Limb (tissue), 2 donors: ENCODE measurements around the gene PRG2.
"Not testable (repeated sequence)": the region's sequence is repeated elsewhere in the genome, so short reads cannot be mapped to it uniquely, and the experiment has no call there.

Source experiments
- DNase-seq, 2 donors: peaks; one replicate each; pipeline ENCODE4 v3.0.0-alpha.2; 2016; ENCODE audit errors: extremely low spot score in 2 of 2

PRG2 gene

DNA sequence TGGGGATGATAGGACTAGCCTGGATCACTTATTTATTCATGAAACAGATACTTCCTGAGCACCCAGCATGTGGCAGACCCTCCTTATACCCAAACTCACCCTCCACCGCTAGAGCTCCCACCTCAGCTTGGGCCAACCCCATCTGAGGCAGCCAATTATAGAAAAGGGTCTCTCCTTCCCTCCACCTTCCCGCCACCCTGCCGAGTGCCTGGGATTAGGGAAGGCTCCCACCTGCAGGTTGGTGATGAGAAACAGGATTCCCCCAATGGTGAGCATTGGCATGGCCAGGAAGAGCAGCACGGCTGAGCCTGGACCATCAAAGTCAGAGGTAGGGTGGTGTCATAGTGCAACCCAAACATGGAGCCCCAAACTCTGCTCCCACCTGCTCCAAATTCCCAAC is 30.6 kb upstream of the PRG2 start:
- DNase-seq = no peak

DNA sequence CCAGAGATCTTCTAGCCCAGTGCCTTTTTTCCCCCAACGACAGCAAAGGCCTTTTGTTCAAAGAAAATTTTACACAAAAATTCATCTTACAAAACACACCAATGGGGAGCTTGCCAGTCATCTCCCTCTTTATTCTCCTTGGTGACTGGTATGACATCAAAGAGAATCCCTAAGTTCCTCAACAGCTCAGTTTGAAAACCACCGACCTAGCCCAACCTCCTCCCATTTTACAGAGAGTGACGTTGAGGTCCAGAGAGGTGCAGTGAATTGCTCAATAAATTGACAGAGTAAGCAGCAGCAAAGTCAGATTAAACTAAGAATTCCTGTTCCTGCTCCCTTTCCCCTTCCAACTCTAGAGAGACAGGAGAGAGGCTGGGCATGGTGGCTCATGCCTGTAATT is 28.7 kb upstream of the PRG2 start:
- no peak for DNase-seq

DNA sequence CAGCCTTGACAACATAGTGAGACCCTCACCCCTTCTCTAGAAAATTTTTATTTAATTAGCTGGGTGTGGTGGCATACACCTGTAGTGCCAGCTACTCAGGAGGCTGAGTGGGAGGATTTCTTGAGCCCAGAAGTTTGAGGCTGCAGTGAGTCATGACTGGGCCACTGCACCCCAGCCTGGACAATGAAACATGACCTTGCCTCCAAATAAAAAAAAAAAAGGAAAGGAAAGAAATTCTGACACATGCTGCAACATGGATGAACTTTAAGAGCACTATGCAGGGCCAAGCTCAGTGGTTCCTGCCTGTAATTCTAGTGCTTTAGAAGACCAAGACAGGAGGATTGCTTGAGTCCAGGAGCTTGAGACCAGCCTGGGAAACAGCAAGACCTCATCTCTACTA is 27.7 kb upstream of the PRG2 start:
- DNase-seq = no peak

DNA sequence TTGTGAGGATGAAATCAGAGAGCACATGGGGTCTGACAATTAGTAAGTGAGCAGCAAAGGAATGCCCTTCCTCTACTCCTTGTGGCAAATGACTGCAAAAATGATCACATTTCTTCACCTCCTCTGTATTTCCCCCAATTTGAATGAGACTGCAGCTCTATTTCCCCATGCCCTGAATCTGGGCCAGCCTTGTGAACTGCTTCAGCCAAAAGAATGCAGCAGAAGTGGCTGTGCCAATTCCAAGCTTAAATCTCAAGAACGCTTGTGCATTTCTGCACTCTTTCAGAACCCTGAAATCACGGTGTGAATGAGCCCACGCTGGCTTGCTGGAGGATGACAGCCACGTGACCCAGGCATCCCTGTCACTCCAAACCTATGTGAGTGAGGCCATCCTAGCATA is 26.6 kb upstream of the PRG2 start:
- DNase-seq = no peak

DNA sequence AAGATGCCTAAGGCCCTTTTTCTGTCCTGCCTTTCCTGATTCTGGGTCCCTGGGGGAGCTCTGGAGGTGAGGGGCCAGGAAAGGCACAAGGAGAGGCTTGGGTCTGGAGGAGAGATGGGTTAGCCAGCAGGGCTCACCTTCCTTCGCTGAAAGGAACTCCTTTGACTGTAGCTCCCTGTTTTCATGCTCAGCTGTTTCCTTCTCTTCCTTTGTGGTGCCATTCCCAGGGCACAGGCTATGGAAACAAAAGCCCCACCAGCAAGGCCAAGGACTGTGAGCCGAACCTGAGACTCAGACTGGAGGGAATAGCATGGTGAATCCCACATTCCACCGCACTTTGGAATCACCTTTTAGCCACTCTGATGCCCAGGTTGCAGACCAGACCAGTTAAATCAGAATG is 26.0 kb upstream of the PRG2 start:
- no peak for DNase-seq

DNA sequence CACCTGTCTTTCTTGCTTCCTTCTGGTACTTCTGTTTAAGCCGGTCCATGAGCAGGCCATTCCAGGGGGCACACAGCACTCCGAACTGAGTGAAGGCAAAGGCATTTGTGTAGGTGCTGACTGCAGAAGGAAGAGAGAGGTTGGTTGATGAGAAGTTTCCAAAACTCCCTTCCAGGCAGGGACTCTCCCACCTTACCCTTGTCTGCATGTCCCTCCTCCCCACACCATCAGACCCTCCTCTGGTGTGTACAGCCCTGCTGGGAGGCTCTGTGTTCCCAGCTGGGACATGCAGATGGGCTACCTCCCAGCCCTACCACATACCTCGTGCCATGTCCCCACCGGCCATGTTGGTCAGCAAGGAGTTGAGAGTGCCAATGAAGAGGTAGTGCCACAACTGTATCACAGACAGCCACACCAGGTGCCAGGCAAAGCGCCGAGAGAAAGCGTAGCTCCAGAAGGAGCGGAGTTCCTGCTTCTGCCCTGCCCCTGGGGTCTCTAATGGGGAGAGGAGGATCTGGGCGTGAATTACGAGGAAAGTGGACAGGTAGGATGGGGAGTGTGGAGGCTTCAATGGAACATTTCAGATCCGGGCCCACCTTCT is 24.3 kb upstream of the PRG2 start:
- DNase-seq = no peak

DNA sequence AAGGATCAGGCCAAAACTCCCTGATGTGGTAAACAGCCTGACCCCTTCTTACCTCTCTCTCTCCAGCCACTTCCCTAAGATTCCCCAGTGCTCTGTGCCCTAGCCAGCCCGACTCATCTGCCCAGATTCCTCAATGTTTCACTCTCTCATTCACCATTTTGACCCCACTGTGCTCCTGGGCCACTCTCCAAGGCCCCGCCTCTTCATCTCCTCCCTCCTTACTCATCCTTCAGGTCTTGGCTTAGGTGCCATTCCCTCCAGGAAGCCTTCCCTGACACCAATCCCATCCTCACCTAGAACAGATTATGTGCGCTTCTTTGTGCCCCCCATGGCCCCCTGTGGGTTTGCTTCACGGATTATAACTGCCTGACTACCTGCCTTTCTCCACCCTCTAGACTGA is 23.2 kb upstream of the PRG2 start:
- no peak for DNase-seq

DNA sequence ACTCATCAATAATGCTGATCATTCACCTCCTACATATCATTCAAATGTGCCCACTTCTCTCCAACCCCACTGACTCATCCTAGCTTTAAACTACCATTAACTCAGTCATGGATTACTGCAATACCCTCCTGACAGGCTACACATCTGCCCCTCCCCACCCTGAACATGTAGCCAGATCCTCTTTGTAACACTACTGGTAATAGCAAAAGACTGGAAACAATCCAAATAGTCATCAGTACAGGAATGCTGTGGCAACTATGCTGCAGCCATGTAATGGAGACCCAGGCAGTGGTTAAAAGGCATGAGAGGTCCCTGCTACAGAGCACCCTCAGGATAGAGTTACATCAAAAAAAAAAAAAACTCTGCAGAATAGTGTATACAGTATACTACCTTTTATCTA is 19.8 kb upstream of the PRG2 start:
- DNase-seq = no peak

DNA sequence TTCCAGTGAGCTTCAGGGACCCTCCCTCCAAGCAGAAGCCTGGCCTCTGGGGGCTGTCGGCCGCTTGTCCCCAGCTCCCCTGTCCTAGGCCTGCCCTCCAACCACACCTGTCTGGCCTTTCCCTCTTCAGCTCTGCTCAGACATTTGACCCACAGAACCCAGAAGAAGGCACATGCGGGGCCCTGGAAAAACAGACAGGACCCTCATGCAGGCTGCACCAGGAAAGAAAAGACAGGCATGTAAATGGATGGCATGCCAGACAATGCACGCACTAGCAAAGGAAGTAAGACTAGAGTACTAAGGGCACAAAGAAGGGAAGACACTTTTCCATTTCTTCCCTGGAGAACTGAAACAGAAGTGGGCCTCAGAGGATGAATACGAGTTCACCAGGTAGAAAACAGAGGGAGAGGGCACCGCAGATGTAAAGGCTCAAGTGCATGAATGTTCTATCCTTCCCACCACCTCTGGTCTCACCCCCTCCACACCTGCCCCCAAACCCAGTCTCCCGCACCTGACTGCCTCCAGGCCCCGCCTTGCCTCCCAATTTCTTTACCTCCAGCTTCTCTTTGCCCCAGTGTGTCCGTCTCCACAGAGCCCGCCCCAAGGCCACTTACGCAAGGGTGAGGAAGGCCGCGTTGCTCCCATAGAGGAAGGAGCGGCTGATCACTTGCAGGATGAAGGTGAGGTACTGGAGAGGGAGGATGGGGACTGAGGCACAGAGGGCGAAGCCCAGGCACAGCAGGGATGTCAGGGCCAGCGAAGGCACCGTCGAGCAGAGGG is 19.1 kb upstream of the PRG2 start:
- DNase-seq = no peak

DNA sequence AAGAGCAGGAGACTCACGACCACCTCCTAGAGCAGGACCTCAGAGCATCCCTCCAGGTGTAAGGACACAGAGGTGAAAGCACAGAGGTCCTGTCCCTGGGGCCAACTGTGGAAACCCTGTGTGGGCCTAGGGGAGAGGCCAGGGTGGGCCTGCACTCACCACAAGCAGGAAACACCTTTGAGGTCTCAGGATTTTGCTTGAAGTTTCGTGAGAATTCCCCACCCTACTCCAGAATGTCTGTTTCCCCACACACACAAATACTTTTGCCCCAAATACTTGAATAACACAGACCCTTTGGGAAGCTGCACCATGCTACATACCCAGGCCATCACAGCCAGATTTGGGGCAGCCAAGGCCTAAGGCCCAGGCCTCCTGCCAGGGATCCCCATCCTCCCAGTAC is 18.3 kb upstream of the PRG2 start:
- DNase-seq = no peak

DNA sequence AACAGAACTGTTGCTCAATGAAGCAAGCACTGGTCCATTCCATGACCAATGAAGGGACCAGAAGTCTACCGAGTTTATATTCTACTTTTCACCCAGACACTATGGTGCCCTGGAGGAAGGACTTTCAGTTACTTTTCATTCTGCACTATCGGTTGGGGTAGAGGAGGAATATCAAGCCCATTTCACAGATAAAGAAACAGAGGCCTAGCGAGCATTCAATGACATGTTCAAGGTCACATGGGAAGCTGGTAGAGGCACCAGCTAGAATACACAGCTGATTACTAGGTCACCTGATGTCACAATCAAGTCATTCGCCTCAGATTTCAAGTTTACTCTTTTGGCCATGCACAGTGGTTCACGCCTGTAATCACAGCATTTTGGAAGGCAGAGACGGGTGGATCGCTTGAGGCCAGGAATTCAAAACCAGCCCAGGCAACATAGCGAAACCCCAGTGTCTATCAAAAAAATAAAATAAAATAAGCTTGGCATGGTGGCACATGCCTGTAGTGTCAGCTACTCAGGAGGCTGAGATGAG is 17.6 kb upstream of the PRG2 start:
- DNase-seq = no peak

DNA sequence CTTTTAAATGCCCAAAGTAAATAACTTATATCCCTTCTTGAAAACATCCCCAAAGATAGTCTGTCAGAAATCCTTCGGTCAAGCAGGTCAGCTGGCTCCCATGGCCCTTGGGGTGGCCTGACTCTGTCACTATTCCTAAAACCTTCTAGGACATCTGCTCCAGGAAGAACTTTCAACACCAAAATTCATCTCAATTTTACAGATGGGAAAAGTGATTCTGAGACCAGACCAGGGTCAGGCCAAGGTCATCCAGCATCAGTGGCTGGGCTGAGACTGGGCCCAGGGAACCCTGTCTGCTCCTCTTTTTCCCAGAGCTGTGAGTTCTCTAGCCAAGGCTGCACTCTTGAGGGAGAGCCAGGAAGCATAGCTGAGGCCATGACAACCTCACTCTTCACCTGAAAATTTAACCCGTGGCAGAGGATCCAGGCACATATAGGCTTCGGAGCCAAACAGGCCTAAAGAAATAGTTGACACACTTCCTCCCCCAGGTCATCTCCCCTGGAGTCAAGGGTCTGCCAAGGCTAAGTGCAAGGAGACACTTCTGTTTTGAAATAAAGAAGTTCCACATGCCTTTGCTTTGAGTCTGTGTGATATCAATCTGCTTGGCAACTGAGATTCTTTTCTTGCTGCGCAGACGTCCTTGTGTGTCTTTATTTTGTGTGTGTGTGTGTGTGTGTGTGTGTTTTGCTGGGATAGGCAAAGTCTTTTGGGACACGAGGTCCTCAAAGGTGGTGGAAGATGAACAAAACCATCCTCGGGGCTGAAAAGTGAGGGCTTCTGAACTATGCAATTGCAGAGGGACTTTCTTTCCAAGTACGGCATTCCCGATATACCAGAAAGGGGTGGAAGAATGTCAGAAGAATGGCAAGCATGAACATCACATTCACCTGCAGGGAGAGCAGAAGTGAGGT is 16.8 kb upstream of the PRG2 start:
- no peak for DNase-seq

DNA sequence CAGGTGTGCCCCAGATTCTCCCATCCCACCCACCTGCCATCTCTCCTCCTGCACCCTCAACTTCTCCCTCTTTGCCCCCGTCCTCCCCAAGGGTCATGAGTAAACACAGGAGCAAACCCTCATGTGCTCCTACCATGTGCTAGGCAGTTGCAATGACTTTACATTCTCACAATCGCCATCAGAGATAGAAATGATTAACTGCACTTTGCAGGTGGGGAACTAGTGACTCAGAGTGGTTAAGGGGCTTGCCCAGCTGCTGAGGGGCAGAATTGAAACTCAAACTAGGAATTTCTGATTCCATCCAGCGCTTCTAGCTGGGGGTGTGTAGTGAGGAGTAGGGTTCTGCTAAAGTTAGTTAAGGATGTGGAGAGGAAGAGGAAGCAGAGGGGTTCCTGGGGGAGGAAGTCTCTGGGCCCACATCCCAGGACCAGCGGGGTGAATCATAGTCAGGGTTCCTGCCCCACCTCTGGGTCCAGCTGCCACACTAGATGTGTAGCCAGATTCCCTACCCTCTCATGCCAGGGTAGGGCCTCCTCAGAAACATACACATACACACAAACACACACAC is 16.0 kb upstream of the PRG2 start:
- DNase-seq = no peak

DNA sequence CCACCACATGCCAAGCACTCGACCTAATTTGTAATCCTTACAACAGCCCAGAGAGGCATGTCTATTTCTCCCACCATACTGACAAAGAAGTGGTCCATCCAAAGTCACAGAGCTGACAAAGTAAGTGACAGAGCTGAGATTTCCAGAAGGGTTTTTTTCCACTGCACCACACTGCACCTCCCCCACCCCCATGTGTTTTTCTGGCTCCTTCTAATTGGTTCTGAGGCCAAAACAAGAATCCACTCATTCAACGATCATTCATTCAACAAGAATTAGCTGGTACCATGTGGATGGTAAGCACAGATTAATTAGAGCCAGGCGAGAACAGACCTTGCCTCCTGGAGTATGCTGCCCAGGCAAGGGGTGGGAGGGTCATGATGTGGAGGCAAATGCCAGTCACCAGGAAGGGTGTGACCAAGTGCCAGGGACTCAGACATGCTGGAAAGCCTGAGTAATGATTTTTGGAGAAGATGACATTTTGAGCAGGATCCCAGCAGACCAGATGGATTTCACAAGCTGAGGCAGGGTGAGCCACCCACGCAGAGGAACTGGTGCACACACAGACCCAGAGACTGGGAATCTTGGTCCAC is 14.9 kb upstream of the PRG2 start:
- no peak for DNase-seq

DNA sequence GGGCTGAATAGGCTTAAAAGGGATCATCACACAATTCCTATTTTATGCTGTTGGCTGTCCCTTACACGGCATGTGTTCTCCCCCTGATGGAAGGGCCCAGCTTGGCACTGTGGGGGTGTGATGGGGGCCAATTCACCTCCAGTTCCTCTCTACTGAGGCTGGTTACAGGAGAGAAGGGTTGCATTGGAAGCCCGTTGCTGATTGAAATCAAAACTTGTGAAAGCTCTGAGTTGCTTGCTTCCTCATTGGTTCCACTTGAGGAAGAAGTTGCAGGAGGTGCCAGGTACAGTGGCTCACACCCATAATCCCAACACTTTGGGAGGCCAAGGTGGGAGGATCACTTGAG is 13.3 kb upstream of the PRG2 start:
- DNase-seq = no peak

DNA sequence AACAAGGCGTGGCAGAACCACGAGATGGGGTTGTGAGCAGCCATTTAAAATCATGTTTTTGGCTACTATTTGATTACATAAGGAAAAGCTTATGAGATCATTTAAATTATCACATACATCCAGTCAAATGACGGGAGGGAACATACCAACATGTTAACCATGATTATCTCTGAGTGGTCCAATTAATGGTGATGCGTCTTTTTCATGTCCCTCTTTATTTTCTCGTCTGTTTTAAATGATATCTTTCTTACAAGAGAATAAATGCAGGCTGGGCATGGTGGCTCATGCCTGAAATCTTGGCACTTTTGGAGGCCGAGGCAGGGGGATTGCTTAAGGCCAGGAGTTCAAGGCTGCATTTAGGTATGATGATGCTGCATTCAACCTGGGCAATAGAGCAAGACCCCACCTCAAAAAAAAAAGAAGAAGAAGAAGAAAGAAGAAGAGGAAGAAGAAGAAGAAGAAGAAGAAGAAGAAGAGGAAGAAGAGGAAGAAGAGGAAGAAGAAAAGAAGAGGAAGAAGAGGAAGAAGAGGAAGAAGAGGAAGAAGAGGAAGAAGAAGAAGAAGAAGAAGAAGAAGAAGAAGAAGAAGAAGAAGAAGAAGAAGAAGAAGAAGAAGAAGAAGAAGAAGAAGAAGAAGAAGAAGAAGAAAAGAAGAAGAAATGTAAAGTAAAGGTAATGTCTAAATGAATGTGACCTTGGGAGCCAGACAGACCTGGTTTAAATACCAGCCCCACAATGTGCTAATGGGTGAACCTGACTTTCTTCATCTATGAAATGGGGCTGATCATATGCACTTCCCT is 12.8 kb upstream of the PRG2 start:
- DNase-seq = not testable (repeated sequence)

DNA sequence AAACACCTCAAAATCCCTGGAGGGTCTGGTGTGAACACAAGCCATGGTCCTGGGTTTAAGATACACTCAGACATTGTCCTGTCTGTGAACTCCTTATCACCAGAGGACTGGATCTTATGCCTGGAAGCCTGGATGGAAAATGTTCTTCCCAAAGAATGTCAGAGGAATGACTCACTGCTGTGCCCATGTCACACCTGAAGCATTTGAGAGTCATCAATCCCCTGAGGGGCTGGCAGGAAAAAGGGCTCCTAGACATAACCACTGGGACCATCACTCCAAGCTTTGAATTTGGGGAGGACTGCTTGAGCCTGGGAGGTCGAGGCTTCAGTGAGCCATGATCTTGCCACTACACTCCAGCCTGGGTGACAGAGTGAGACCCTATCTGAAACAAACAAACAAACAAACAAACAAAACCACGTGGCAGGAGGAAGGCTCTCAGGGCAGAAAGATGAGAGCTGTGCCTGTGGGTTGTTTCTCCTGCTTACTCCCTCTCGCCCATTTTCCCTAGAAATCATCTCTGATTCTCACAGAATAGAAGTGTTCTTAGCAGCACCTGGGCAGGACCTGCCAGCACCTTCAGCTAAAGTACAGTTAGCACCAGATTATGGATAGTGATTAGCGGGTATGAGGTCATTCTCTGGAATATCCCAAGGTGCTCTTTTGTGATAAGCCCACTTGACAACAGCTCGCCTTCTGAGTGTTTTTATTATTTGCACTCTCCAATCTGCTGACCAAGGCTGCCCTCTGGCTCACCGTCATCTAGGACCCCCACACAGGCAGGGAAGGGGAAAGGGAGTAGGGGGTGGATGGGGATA is 11.9 kb upstream of the PRG2 start:
- DNase-seq = no peak

DNA sequence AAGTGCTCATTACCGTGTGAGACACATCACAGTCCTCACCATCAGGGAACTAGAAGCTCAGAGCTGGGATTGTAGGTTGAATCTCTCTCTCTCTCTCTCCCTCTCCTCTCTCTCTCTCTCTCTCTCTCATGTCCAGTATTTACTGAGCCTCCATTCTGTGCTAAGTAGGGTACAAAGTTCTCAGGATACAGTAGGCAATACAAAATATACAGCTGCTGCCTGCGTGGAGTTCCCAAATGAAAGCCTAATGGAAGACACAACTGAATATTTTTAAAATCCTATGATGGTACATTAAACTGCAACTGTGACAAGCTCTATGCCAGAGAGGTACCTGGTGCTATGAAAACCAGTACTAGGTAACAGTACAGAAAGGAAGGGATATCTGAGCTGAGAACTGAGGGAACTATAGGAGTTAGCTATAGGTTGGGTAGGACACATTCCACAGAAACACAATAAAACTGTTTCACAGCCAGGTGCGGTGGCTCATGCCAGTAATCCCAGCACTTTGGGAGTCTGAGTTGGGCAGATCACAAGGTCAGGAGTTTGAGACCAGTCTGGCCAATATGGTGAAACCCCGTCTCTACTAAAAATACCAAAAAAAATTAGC is 9.6 kb upstream of the PRG2 start:
- DNase-seq = no peak

DNA sequence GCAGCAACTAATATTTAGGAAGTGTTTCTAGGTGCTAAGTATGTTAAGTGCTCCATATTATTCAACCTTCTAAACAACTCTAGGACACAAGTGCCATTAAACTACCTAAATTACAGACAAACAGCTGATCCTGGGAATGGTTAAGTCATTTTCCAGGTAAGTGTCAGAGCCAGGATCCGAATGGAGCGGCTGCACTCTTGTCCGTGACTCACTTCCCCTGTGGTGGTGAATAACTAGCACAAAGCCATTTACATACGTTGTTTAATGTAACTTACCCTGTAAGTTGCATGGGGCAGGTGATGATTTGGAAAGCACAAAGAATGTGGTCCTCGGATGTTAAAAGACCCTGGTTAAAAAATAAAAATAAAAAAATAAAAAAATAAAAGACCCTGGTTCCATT is 8.8 kb upstream of the PRG2 start:
- DNase-seq = no peak
